ENCODE measurements around the gene PAGE4.

PAGE4 gene

DNA sequence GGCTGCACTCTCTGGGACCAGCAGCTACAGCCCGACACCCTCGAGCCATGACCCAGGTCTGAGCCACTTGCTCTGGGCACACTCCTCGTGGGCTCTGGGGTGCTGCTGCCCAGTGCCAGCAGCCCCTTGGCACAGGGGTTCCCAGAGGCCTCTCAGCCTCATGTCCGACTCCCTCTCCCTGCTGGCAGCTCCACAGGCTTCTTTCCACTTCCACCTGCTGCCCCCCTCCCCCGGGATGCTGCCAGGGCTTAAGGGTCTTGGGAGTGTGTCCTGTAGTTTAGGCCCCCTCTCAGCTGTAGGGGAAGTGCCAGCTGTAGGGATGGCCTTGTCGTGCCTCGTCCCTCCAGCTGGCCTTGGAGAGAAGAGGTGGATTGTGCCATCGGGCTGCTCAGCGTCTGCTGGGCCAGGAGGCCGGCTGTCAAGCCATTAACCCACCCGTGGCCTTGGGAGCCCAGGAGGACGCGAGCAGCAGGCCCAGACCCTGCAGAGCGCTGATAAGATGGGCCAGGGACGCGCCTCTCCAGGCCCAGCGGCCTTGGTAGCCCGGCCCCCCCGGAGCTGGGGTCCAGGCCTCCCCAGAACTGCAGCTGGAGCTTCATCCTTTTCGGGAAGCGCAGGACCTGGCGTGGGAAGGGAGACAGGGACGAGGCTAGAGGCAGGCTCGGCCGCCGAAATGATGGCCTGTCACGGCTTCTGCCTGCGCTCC, 49.2 kb downstream of the PAGE4 start:
- H3K4me3 ChIP-seq (ENCODE audit: severe bottlenecking) = peak overlapping the region; percentile 57
- no peak for DNase-seq (ENCODE audit: low spot score)

DNA sequence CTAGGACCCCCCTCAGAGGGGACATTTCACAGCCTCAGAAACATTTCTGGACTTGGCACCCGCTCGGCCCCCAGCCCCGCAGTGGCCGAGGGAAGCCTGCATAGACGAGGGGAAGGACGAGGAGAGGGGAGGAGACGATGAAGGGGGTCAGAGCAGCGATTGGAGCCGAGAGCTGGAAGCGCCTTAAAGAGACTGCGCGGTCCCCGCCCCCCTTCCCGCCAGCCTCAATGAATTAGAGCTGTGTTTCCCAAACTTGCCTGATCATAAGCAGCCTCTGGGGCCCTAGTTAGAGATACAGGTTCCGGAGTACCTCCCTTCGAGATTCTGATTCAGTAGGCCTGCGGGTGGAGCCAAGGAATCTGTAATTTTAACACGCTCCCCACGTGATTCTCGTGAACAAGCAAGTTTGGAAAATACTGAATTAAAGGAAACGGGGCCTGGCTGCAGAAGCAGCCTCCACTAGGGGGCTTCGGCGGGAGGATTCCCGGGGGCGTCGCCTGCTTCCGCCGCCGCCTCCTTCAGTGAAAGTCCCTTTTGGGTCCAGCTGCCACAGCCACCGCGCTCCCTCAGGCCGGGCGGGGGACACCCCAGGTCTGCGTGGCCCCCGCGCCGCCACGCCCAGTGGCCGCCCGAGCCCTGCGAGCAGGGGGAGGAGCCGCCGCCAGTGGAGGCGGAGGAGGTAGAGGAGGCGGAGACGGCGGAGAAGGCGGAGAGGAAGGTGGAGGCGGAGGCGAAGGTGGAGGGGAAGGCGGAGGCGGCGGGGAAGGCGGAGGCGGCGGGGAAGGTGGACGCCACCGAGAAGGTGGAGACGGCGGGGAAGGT, 49.9 kb downstream of the PAGE4 start, which contains the start of gene USP27X:
Gene USP27X (plus strand): TSS at position 651 of the 822 bp plus-strand sequence. CDS start 824 bp downstream, outside the sequence.
- Histone ChIP-seq H3K9me3 (ENCODE audit: severe bottlenecking) (no peaks in the 10 kb centered on the region), H3K4me1 (ENCODE audit: insufficient read depth, poor library complexity, severe bottlenecking) (peaks cover 3% of the 10 kb centered on the region)

More for the DNA sequence above, 49.2 kb downstream of the PAGE4 start:
- TF ChIP-seq, protein P1, sequence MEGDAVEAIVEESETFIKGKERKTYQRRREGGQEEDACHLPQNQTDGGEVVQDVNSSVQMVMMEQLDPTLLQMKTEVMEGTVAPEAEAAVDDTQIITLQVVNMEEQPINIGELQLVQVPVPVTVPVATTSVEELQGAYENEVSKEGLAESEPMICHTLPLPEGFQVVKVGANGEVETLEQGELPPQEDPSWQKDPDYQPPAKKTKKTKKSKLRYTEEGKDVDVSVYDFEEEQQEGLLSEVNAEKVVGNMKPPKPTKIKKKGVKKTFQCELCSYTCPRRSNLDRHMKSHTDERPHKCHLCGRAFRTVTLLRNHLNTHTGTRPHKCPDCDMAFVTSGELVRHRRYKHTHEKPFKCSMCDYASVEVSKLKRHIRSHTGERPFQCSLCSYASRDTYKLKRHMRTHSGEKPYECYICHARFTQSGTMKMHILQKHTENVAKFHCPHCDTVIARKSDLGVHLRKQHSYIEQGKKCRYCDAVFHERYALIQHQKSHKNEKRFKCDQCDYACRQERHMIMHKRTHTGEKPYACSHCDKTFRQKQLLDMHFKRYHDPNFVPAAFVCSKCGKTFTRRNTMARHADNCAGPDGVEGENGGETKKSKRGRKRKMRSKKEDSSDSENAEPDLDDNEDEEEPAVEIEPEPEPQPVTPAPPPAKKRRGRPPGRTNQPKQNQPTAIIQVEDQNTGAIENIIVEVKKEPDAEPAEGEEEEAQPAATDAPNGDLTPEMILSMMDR (IDR thresholded peaks at IDR 0.05; ENCODE audit: poor library complexity, severe bottlenecking) = no peak
- no peaks in the 10 kb centered on the region for H3K9me3 ChIP-seq (ENCODE audit: severe bottlenecking)
- no peaks in the 10 kb centered on the region for H3K36me3 ChIP-seq (ENCODE audit: low read depth)
- H3K27ac ChIP-seq (ENCODE audit: poor library complexity, severe bottlenecking) = no peak overlapping the region
- H3K4me1 ChIP-seq (ENCODE audit: insufficient read depth, poor library complexity, severe bottlenecking) = peaks cover 3% of the 10 kb centered on the region
- ATAC-seq (ENCODE audit: low read depth) = no peak
- no peaks in the 10 kb centered on the region for H3K27me3 ChIP-seq (ENCODE audit: insufficient read depth, poor library complexity, severe bottlenecking)

DNA sequence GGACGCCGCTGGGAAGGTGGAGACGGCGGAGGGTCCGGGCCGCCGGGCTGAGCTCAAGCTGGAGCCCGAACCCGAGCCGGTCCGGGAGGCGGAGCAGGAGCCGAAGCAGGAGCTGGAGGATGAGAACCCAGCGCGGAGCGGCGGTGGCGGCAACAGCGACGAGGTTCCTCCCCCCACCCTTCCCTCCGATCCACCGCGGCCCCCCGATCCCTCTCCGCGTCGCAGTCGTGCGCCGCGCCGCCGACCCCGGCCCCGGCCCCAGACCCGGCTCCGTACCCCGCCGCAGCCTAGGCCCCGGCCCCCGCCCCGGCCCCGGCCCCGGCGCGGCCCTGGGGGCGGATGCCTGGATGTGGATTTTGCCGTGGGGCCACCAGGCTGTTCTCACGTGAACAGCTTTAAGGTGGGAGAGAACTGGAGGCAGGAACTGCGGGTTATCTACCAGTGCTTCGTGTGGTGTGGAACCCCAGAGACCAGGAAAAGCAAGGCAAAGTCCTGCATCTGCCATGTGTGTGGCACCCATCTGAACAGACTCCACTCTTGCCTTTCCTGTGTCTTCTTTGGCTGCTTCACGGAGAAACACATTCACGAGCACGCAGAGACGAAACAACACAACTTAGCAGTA, 50.7 kb downstream of the PAGE4 start:
- Histone ChIP-seq H3K4me1 (ENCODE audit: insufficient read depth, poor library complexity, severe bottlenecking) (peaks cover 3% of the 10 kb centered on the region), H3K36me3 (ENCODE audit: low read depth) (no peaks in the 10 kb centered on the region), H3K27ac (ENCODE audit: poor library complexity, severe bottlenecking) (peak overlapping the region; percentile 30), H3K9me3 (ENCODE audit: severe bottlenecking) (no peaks in the 10 kb centered on the region), H3K4me3 (ENCODE audit: severe bottlenecking) (peak overlapping the region; percentile 57), H3K27me3 (ENCODE audit: insufficient read depth, poor library complexity, severe bottlenecking) (no peaks in the 10 kb centered on the region)
- TF ChIP-seq, protein P1 (IDR thresholded peaks at IDR 0.05; ENCODE audit: poor library complexity, severe bottlenecking) = no peak
- ATAC-seq (ENCODE audit: low read depth) (no peak), DNase-seq (ENCODE audit: low spot score) (no peak)

More for the DNA sequence above, 49.9 kb downstream of the PAGE4 start, which contains the start of gene USP27X:
- Histone ChIP-seq H3K27ac (ENCODE audit: poor library complexity, severe bottlenecking) (peak within 1 kb of the TSS; percentile 30), H3K4me3 (ENCODE audit: severe bottlenecking) (peak within 1 kb of the TSS; percentile 57), H3K27me3 (ENCODE audit: insufficient read depth, poor library complexity, severe bottlenecking) (no peaks in the 10 kb centered on the region), H3K36me3 (ENCODE audit: low read depth) (no peaks in the 10 kb centered on the region)
- TF ChIP-seq, protein P1 (IDR thresholded peaks at IDR 0.05; ENCODE audit: poor library complexity, severe bottlenecking) = peak; percentile 37
- DNase-seq (ENCODE audit: low spot score) (peak; percentile 72), ATAC-seq (ENCODE audit: low read depth) (peak; percentile 91)

DNA sequence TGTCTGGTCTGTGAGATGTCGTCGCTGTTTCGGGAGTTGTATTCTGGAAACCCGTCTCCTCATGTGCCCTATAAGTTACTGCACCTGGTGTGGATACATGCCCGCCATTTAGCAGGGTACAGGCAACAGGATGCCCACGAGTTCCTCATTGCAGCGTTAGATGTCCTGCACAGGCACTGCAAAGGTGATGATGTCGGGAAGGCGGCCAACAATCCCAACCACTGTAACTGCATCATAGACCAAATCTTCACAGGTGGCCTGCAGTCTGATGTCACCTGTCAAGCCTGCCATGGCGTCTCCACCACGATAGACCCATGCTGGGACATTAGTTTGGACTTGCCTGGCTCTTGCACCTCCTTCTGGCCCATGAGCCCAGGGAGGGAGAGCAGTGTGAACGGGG, 51.6 kb downstream of the PAGE4 start:
- no peaks in the 10 kb centered on the region for H3K9me3 ChIP-seq (ENCODE audit: severe bottlenecking)
- H3K27ac ChIP-seq (ENCODE audit: poor library complexity, severe bottlenecking) = no peak overlapping the region
- ATAC-seq (ENCODE audit: low read depth) = no peak
- H3K4me1 ChIP-seq (ENCODE audit: insufficient read depth, poor library complexity, severe bottlenecking) = peaks cover 3% of the 10 kb centered on the region
- H3K27me3 ChIP-seq (ENCODE audit: insufficient read depth, poor library complexity, severe bottlenecking) = no peaks in the 10 kb centered on the region
- TF ChIP-seq, protein P1 (IDR thresholded peaks at IDR 0.05; ENCODE audit: poor library complexity, severe bottlenecking) = no peak
- no peak for DNase-seq (ENCODE audit: low spot score)
- H3K4me3 ChIP-seq (ENCODE audit: severe bottlenecking) = no peak overlapping the region
- H3K36me3 ChIP-seq (ENCODE audit: low read depth) = no peaks in the 10 kb centered on the region

Measured in RWPE2 (cell line).